ENCODE measurements around the gene NCAPG. TPM values are rescaled to one million over a fixed set of nuclear protein-coding genes. Genes with fewer than 3 reads are reported as not detected.

Gene NCAPG
- total and polyA plus RNA-seq, 10 of the 15 experiments (the other 5 are each of a cell fraction or from before 2014, with no cell fraction given), result 17.3 to 93.9 (median 53.7) TPM

DNA sequence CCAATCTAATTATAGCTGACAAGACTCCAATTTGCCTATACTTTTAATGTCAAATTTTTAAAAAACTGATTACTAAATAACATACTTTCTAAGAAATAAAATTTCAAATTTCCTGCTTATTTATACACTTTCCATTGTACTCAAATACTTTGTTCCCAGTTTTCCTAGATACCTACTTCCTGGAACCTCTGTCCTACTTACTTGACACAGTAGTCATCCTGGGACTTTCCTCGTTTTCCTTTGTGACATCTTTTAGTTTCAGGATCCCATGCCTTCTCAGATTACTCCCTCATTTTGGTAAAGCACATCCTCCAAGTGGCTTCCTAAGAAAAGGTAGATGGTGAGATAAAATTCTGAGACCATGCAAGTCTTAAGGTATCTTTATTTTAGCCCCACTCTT lies 16.0 kb upstream of the NCAPG start:
- Histone ChIP-seq H3K4me3 (no peak overlapping the region), H3K36me3 (ENCODE audit: control insufficient read depth in 2 of 2, insufficient read depth in 2 of 2, low read length in 1 of 2) (no peaks in the 10 kb centered on the region), H4K20me1 (ENCODE audit: control insufficient read depth, insufficient read depth) (no peaks in the 10 kb centered on the region), H3K79me2 (ENCODE audit: control insufficient read depth, insufficient read depth, low read length) (no peaks in the 10 kb centered on the region), H3K4me1 (ENCODE audit: control insufficient read depth, insufficient read depth, low read length) (no peaks in the 10 kb centered on the region), H3K9ac (ENCODE audit: control insufficient read depth, insufficient read depth, low read length) (no peak overlapping the region), H3K9me3 (replicated peaks; ENCODE audit: control insufficient read depth, insufficient read depth, low read length) (no peaks in the 10 kb centered on the region; the same call in 2 of the 3 replicates), H3K27ac (ENCODE audit: control insufficient read depth, insufficient read depth) (no peak overlapping the region), H2AFZ (ENCODE audit: control insufficient read depth, low read depth, low read length) (no peak overlapping the region), H3K27me3 (replicated peaks in 1 of 2; ENCODE audit: control insufficient read depth in 2 of 2, insufficient read depth in 2 of 2, low read length in 1 of 2) (no peaks in the 10 kb centered on the region), H3K4me2 (ENCODE audit: control insufficient read depth, insufficient read depth) (no peak overlapping the region)
- no peak for DNase-seq (ENCODE audit: low read depth, low spot score)
- in situ Hi-C loops (cut with MboI), result no loop called here
- no TSS peak for BruUV-seq (replicated peaks)
- no peak for ATAC-seq
- FAIRE-seq, result no peak
- TF ChIP-seq SMARCA5 (IDR thresholded peaks at IDR 0.05) (no peak), ZBED1 (IDR thresholded peaks at IDR 0.05; ENCODE audit: borderline replicate concordance) (no peak), JUNB (IDR thresholded peaks at IDR 0.05) (no peak), ESRRA (IDR thresholded peaks at IDR 0.05; ENCODE audit: low read length) (no peak), KAT2A (conservative IDR thresholded peaks at IDR 0.05; ENCODE audit: control insufficient read depth, low read depth, low read length) (no peak), CHD4 (IDR thresholded peaks at IDR 0.05) (no peak)
- TF ChIP-seq, protein P1, sequence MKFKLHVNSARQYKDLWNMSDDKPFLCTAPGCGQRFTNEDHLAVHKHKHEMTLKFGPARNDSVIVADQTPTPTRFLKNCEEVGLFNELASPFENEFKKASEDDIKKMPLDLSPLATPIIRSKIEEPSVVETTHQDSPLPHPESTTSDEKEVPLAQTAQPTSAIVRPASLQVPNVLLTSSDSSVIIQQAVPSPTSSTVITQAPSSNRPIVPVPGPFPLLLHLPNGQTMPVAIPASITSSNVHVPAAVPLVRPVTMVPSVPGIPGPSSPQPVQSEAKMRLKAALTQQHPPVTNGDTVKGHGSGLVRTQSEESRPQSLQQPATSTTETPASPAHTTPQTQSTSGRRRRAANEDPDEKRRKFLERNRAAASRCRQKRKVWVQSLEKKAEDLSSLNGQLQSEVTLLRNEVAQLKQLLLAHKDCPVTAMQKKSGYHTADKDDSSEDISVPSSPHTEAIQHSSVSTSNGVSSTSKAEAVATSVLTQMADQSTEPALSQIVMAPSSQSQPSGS (IDR thresholded peaks at IDR 0.05; ENCODE audit: low read length), result no peak
- TF ChIP-seq, protein P2, sequence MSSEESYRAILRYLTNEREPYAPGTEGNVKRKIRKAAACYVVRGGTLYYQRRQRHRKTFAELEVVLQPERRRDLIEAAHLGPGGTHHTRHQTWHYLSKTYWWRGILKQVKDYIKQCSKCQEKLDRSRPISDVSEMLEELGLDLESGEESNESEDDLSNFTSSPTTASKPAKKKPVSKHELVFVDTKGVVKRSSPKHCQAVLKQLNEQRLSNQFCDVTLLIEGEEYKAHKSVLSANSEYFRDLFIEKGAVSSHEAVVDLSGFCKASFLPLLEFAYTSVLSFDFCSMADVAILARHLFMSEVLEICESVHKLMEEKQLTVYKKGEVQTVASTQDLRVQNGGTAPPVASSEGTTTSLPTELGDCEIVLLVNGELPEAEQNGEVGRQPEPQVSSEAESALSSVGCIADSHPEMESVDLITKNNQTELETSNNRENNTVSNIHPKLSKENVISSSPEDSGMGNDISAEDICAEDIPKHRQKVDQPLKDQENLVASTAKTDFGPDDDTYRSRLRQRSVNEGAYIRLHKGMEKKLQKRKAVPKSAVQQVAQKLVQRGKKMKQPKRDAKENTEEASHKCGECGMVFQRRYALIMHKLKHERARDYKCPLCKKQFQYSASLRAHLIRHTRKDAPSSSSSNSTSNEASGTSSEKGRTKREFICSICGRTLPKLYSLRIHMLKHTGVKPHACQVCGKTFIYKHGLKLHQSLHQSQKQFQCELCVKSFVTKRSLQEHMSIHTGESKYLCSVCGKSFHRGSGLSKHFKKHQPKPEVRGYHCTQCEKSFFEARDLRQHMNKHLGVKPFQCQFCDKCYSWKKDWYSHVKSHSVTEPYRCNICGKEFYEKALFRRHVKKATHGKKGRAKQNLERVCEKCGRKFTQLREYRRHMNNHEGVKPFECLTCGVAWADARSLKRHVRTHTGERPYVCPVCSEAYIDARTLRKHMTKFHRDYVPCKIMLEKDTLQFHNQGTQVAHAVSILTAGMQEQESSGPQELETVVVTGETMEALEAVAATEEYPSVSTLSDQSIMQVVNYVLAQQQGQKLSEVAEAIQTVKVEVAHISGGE (CRISPR knock-in tag; IDR thresholded peaks at IDR 0.05), result no peak
- TF ChIP-seq, protein P3, sequence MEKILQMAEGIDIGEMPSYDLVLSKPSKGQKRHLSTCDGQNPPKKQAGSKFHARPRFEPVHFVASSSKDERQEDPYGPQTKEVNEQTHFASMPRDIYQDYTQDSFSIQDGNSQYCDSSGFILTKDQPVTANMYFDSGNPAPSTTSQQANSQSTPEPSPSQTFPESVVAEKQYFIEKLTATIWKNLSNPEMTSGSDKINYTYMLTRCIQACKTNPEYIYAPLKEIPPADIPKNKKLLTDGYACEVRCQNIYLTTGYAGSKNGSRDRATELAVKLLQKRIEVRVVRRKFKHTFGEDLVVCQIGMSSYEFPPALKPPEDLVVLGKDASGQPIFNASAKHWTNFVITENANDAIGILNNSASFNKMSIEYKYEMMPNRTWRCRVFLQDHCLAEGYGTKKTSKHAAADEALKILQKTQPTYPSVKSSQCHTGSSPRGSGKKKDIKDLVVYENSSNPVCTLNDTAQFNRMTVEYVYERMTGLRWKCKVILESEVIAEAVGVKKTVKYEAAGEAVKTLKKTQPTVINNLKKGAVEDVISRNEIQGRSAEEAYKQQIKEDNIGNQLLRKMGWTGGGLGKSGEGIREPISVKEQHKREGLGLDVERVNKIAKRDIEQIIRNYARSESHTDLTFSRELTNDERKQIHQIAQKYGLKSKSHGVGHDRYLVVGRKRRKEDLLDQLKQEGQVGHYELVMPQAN (conservative IDR thresholded peaks at IDR 0.05), result no peak
- ChIA-PET SMC1A (ENCODE audit: uncharacterized antibody, unreplicated experiment) (interaction anchor here (1.0 to 1.5 kb wide), 2 partner anchors 8 to 10 kb away, joined by 3 read pairs; no protein-coding TSS in a partner anchor), POLR2A (no interaction called here), CTCF (interaction anchor here (1.2 to 1.7 kb wide), 3 partner anchors 11 to 246 kb away, joined by 3 to 8 read pairs (median 4); partner anchors contain the start of gene DCAF16), RAD21 (ENCODE audit: unreplicated experiment) (no interaction called here)
- WGBS (ENCODE audit: insufficient coverage, insufficient replicate concordance, low lambda C conversion rate, missing lambda C conversion rate), result 0% methylated on average over 1 of the region's 1 CpG
- intact Hi-C loops (cut with micrococcal nuclease; ENCODE audit: unreplicated experiment), result no loop called here

All from GM12878 (cell line).